GM12878 (cell line): ENCODE results near the gene MYH7B. TPM values are rescaled to one million over a fixed set of nuclear protein-coding genes. Genes with fewer than 3 reads are reported as not detected.

Experiments used
- ATAC-seq: fragments of 200-7000 bp; cut with Tn5 transposase; 3 replicates; pipeline ENCODE4 v1.9.1; 2020; ENCODE audit warnings: mild to moderate bottlenecking, moderate library complexity
- BruUV-seq: library from RNA; stranded (reverse); fragments of 400-500 nt; replicated peaks from 2 replicates; lab custom pipeline; 2021; lab: Mats Ljungman, UMichigan
- CTCF ChIA-PET: fragments of 300-600 bp; sonication (Branson Sonifier 250); formaldehyde crosslinking; extraction: SDS; loops from one replicate; lab custom pipeline; 2021; ENCODE audit warnings: inconsistent platforms; lab: Yijun Ruan, JAX
- POLR2A ChIA-PET: fragments of 350-600 bp; formaldehyde crosslinking; extraction: SDS; loops from one replicate; lab custom pipeline; 2021; ENCODE audit warnings: inconsistent platforms; lab: Charles Lee
- RAD21 ChIA-PET: fragments of 300-600 bp; sonication (Branson Sonifier 250); formaldehyde crosslinking; loops from one replicate; lab custom pipeline; 2023; ENCODE audit warnings: antibody characterized with exemption; ENCODE audit not compliant: unreplicated experiment; lab: Charles Lee
- SMC1A ChIA-PET: fragments of 300-600 bp; sonication (Branson Sonifier 250); formaldehyde crosslinking; loops from one replicate; lab custom pipeline; 2023; ENCODE audit not compliant: unreplicated experiment, uncharacterized antibody; lab: Charles Lee
- DNase-seq: peaks from one replicate; pipeline ENCODE4 v3.0.0-alpha.2; 2011; ENCODE audit warnings: low read depth, low spot score
- FAIRE-seq: peaks from 3 replicates; lab custom pipeline; 2011; peaks lifted over from hg19 to GRCh38; lab: Jason Lieb, UNC
- H2AFZ ChIP-seq: 2 replicates; pipeline ENCODE4 v1.6.0; 2011; ENCODE audit warnings: low read depth, low read length, control low read depth; ENCODE audit not compliant: control insufficient read depth
- H3K27ac ChIP-seq: 2 replicates; pipeline ENCODE4 v1.5.1; 2011; ENCODE audit warnings: control low read depth; ENCODE audit not compliant: control insufficient read depth, insufficient read depth
- H3K27me3 ChIP-seq, 2 experiments: replicated peaks in 1 of 2; 2 replicates each; pipeline versions ENCODE4 v1.6.0 to v1.6.1; 2011; ENCODE audit warnings: low read length in 1 of 2; ENCODE audit not compliant: control insufficient read depth in 2 of 2, insufficient read depth in 2 of 2
- H3K36me3 ChIP-seq, 2 experiments: 2 replicates each; pipeline ENCODE4 v1.5.1; 2011; ENCODE audit warnings: low read length in 1 of 2; ENCODE audit not compliant: control insufficient read depth in 2 of 2, insufficient read depth in 2 of 2
- H3K4me1 ChIP-seq: 2 replicates; pipeline ENCODE4 v1.6.1; 2011; ENCODE audit warnings: mild to moderate bottlenecking, low read length, moderate library complexity, mixed read lengths; ENCODE audit not compliant: control insufficient read depth, insufficient read depth
- H3K4me2 ChIP-seq: 2 replicates; pipeline ENCODE4 v1.6.0; 2011; ENCODE audit warnings: control low read depth; ENCODE audit not compliant: control insufficient read depth, insufficient read depth
- H3K4me3 ChIP-seq: fragments of 200-600 bp; sonication (generic); 2 replicates; pipeline ENCODE4 v1.5.1; 2016
- H3K79me2 ChIP-seq: 2 replicates; pipeline ENCODE4 v1.6.0; 2011; ENCODE audit warnings: low read length; ENCODE audit not compliant: control insufficient read depth, insufficient read depth
- H3K9ac ChIP-seq: 2 replicates; pipeline ENCODE4 v1.8.0; 2011; ENCODE audit warnings: low read length, control low read depth, mixed read lengths; ENCODE audit not compliant: control insufficient read depth, insufficient read depth
- H3K9me3 ChIP-seq: replicated peaks from 3 replicates; pipeline ENCODE4 v1.5.1; 2011; ENCODE audit warnings: mild to moderate bottlenecking, low read length; ENCODE audit not compliant: control insufficient read depth, insufficient read depth
- H4K20me1 ChIP-seq: 2 replicates; pipeline ENCODE4 v1.6.0; 2011; ENCODE audit not compliant: control insufficient read depth, insufficient read depth
- GABPA ChIP-seq: IDR thresholded peaks from 2 replicates; pipeline ENCODE4 v1.6.1; 2014; ENCODE audit warnings: antibody characterized with exemption, low read depth, mild to moderate bottlenecking, inconsistent platforms
- MEF2B ChIP-seq: fragments of 450-650 bp; IDR thresholded peaks from 2 replicates; pipeline ENCODE4 v1.6.1; 2018; ENCODE audit warnings: mild to moderate bottlenecking, moderate library complexity; ENCODE audit not compliant: partially characterized antibody, poor library complexity, severe bottlenecking
- NFIC ChIP-seq: IDR thresholded peaks from 2 replicates; pipeline ENCODE4 v1.6.1; 2012; ENCODE audit warnings: low read depth, mild to moderate bottlenecking, inconsistent platforms, low read length, moderate library complexity
- RFX5 ChIP-seq: IDR thresholded peaks from 2 replicates; pipeline ENCODE4 v1.6.1; 2011; ENCODE audit warnings: low read depth, low read length, improper control_type of control experiment
- STAT1 ChIP-seq: fragments of 450-650 bp; conservative IDR thresholded peaks from 2 replicates; pipeline ENCODE4 v1.6.1; 2014; ENCODE audit warnings: antibody characterized with exemption, mild to moderate bottlenecking
- STAT3 ChIP-seq: IDR thresholded peaks from 2 replicates; pipeline ENCODE4 v1.6.1; 2011; ENCODE audit warnings: low read depth, low read length, improper control_type of control experiment
- WGBS: methylation state at CpG from one replicate; pipeline ENCODE4 v1.1.6; 2016; ENCODE audit warnings: low lambda C conversion rate; ENCODE audit not compliant: insufficient replicate concordance, insufficient coverage; ENCODE audit errors: missing lambda C conversion rate; 5-methylcytosine and 5-hydroxymethylcytosine counted together
- in situ Hi-C: fragments of 300-500 bp; cut with MboI; formaldehyde crosslinking; loops from 9 replicates; pipeline ENCODE4 v1.14.3; 2018; ENCODE audit warnings: mixed read lengths
- intact Hi-C: fragments of 100-400 bp; cut with micrococcal nuclease; formaldehyde crosslinking; loops from one replicate; pipeline ENCODE4 v1.14.2; 2022; ENCODE audit not compliant: unreplicated experiment
- polyA plus RNA-seq, 11 experiments: library from polyadenylated mRNA; depleted of rRNA in 4 of 11; unstranded in 6 of 11; stranded (reverse) in 5 of 11; fragments of >200 nt; fragmentation: Nextera tagmentation in 4 of 11; fragmentation: Illumina TruSeq in 1 of 11; extraction: Ambion mirVana in 4 of 11; extraction: Trizol in 1 of 11; gene quantifications; 1 replicate in 1 of 11; 2 replicates in 10 of 11; pipeline versions ENCODE4 v1.2.1 to v1.2.3, GENCODE V29; 2011 to 2016; ENCODE audit warnings: inconsistent platforms in 2 of 11, missing spikeins in 2 of 11, low read depth in 1 of 11
- total RNA-seq, 4 experiments: library from RNA; depleted of rRNA in 3 of 4; stranded (reverse); fragments of >200 nt in 3 of 4; fragmentation: Illumina TruSeq in 1 of 4; extraction: Trizol in 1 of 4; gene quantifications; 2 replicates each; pipeline versions ENCODE4 v1.2.1 to v1.2.3, GENCODE V29; 2013 to 2021
- TF ChIP-seq, protein P1 (sequence below): IDR thresholded peaks from 2 replicates; pipeline ENCODE4 v1.6.1; 2012; ENCODE audit warnings: low read depth, low read length, improper control_type of control experiment

The MYH7B gene
- total and polyA plus RNA-seq, 10 of the 15 experiments (the other 5 are each of a cell fraction or from before 2014, with no cell fraction given): 0.01 to 0.40 (median 0.20) TPM; not detected in 3

DNA sequence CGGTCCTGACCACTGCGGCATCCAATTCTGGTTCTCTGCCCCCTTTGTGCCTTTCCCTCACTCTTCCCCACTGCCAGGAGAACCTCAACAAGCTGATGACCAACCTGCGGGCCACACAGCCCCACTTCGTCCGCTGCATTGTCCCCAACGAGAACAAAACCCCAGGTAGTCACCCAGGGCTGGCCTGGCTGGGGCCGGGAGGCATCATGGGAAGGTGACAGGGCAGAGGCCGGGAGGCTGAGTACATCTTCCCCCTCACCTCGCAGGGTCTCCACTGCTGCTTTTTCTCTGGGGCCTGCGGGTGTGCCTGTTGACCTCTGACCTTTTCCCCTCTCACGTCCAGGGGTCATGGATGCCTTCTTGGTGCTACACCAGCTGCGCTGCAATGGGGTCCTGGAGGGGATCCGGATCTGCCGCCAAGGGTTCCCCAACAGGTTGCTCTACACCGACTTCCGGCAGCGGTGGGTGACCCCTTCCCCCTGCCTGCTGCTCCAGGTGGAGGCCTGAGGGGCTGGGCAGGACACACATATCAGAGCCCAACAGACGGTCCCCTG, 35.1 kb downstream of the MYH7B start:
- in situ Hi-C loops (no loop called here), intact Hi-C loops (no loop called here)
- Histone ChIP-seq H3K4me1 (no peaks in the 10 kb centered on the region), H3K27me3 (no peaks in the 10 kb centered on the region), H3K36me3 (no peaks in the 10 kb centered on the region), H4K20me1 (no peaks in the 10 kb centered on the region), H3K4me2 (no peak overlapping the region), H3K27ac (no peak overlapping the region), H3K9me3 (no peaks in the 10 kb centered on the region), H3K9ac (no peak overlapping the region), H3K4me3 (no peak overlapping the region), H2AFZ (no peak overlapping the region), H3K79me2 (no peaks in the 10 kb centered on the region)
- no TSS peak for BruUV-seq
- ChIA-PET RAD21 (no interaction called here), SMC1A (no interaction called here), CTCF (no interaction called here), POLR2A (no interaction called here)
- WGBS: 83% methylated on average over 17 of the region's 18 CpGs
- ATAC-seq: no peak
- FAIRE-seq: no peak
- TF ChIP-seq GABPA (no peak), MEF2B (no peak), RFX5 (no peak), STAT1 (no peak), STAT3 (no peak), NFIC (no peak)
- TF ChIP-seq, protein P1, sequence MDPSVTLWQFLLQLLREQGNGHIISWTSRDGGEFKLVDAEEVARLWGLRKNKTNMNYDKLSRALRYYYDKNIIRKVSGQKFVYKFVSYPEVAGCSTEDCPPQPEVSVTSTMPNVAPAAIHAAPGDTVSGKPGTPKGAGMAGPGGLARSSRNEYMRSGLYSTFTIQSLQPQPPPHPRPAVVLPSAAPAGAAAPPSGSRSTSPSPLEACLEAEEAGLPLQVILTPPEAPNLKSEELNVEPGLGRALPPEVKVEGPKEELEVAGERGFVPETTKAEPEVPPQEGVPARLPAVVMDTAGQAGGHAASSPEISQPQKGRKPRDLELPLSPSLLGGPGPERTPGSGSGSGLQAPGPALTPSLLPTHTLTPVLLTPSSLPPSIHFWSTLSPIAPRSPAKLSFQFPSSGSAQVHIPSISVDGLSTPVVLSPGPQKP: no peak
- no peak for DNase-seq
